ENCODE measurements around the gene ZNF512.

GRCh38 chr2:27537287-27537686 lies 45.6 kb upstream of the ZNF512 start:
- TF ChIP-seq POLR2A (IDR thresholded peaks at IDR 0.05; ENCODE audit: low read depth, low read length) = no peak
- no peak for TF ChIP-seq POLR2AphosphoS5 (IDR thresholded peaks at IDR 0.05; ENCODE audit: low read depth, low read length)
- no peak for TF ChIP-seq TAF1 (IDR thresholded peaks at IDR 0.05; ENCODE audit: borderline replicate concordance, low read depth, low read length)
